ENCODE measurements around the gene DRD4.

Gene DRD4

GRCh38 chr11:610146-610801 is 26.8 kb upstream of the DRD4 start:
- Histone ChIP-seq H3K27me3 (ENCODE audit: insufficient read depth, low read length) (no peaks in the 10 kb centered on the region), H3K36me3 (ENCODE audit: control insufficient read depth in 1 of 2, insufficient read depth in 2 of 2, low read length in 2 of 2) (peaks cover 89% of the 10 kb centered on the region in 2 experiments), H3K27ac (ENCODE audit: low read depth, low read length) (no peak overlapping the region), H3K4me2 (ENCODE audit: low read length) (no peak overlapping the region), H3K14ac (ENCODE audit: low read length) (no peak overlapping the region), H3K18ac (ENCODE audit: low read length) (no peak overlapping the region), H2BK12ac (ENCODE audit: low read length) (no peak overlapping the region), H3K4me1 (ENCODE audit: control insufficient read depth in 1 of 2, insufficient read depth in 2 of 2, low read length in 2 of 2) (peaks cover 9 to 13% of the 10 kb centered on the region in 2 experiments), H2AFZ (ENCODE audit: insufficient read depth, low read length, poor library complexity) (no peak overlapping the region), H2BK5ac (ENCODE audit: low read depth, low read length, poor library complexity) (no peak overlapping the region), H3K9me3 (ENCODE audit: insufficient read depth, low read depth, low read length) (no peaks in the 10 kb centered on the region), H3K4me3 (ENCODE audit: low read depth, low read length) (no peak overlapping the region), H4K8ac (ENCODE audit: low read depth, low read length) (no peak overlapping the region), H3K4ac (ENCODE audit: low read depth, low read length) (no peak overlapping the region), H3K79me2 (ENCODE audit: control insufficient read depth, insufficient read depth, low read length, poor library complexity) (no peaks in the 10 kb centered on the region), H2BK120ac (ENCODE audit: insufficient read depth, low read length, poor library complexity) (no peak overlapping the region), H2AK5ac (ENCODE audit: low read length) (no peak overlapping the region), H4K12ac (ENCODE audit: low read depth, low read length) (no peak overlapping the region), H3K9ac (ENCODE audit: low read length) (no peak overlapping the region), H3K23ac (ENCODE audit: low read length) (no peak overlapping the region), H4K91ac (ENCODE audit: low read depth, low read length) (no peak overlapping the region), H3K79me1 (ENCODE audit: low read length) (no peaks in the 10 kb centered on the region)
- no peak for DNase-seq
- WGBS (ENCODE audit: extremely low coverage, insufficient coverage, insufficient read length) = no CpG with 5 or more reads among the region's 18 CpGs

DNA sequence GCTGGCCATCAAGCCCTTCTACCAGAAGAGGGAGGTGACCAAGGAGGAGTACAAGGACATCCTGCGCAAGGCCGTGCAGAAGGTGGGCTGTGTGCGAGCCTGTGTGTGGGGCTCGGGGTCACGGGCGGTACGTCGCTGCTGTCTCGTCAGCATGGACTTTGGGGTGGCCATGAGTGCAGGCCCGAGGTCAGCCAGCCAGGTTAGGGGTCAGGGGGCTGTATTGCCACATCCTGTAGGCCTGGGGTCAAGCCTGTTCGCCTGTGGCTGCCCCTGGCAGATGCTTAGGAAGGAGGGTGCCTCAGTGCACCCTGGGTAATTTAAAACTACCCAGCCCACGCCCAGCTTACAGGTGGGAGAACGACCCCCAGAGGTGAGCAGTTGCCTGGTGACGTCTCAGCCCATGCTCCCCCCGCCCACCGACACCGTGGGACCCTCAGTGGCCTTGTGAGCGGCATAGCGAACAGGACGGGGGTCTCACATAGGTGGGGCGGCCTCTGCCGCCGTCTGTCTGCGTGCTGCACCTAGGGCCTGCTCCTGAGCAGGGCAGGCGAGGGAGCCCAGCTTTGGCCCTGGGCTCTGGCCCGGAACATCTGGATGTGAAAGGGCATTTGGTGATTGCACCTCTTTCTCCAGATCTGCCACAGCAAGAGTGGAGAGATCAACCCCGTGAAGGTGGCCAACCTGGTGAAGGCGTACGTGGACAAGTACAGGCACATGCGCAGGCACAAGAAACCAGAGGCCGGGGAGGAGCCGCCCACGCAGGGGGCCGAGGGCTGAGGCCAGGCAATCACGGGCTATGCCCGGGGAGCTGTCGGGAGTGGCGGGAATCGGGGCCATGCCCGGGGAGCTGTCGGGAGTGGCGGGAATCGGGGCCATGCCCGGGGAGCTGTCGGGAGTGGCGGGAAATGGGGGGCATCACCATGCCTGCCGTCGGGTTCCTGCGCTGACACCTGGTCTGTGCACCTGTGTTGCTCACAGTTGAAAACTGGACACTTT is 25.8 kb upstream of the DRD4 start:
- no peak overlapping the region for H3K4me3 ChIP-seq (ENCODE audit: low read depth, low read length)
- H3K36me3 ChIP-seq (ENCODE audit: control insufficient read depth in 1 of 2, insufficient read depth in 2 of 2, low read length in 2 of 2) = peaks cover 78 to 79% of the 10 kb centered on the region in 2 experiments
- H3K79me1 ChIP-seq (ENCODE audit: low read length) = peaks cover 2% of the 10 kb centered on the region
- no peaks in the 10 kb centered on the region for H3K79me2 ChIP-seq (ENCODE audit: control insufficient read depth, insufficient read depth, low read length, poor library complexity)
- peaks cover 9 to 17% of the 10 kb centered on the region in 2 experiments for H3K4me1 ChIP-seq (ENCODE audit: control insufficient read depth in 1 of 2, insufficient read depth in 2 of 2, low read length in 2 of 2)
- H4K91ac ChIP-seq (ENCODE audit: low read depth, low read length) = no peak overlapping the region
- H3K14ac ChIP-seq (ENCODE audit: low read length) = no peak overlapping the region
- H3K23ac ChIP-seq (ENCODE audit: low read length) = no peak overlapping the region
- H2BK5ac ChIP-seq (ENCODE audit: low read depth, low read length, poor library complexity) = no peak overlapping the region
- H3K18ac ChIP-seq (ENCODE audit: low read length) = no peak overlapping the region
- H3K9me3 ChIP-seq (ENCODE audit: insufficient read depth, low read depth, low read length) = no peaks in the 10 kb centered on the region
- no peak overlapping the region for H4K8ac ChIP-seq (ENCODE audit: low read depth, low read length)
- no peak overlapping the region for H2BK12ac ChIP-seq (ENCODE audit: low read length)
- no peak overlapping the region for H3K4ac ChIP-seq (ENCODE audit: low read depth, low read length)
- no CpG with 5 or more reads among the region's 49 CpGs for WGBS (ENCODE audit: extremely low coverage, insufficient coverage, insufficient read length)
- no peak overlapping the region for H2AFZ ChIP-seq (ENCODE audit: insufficient read depth, low read length, poor library complexity)
- no peak for DNase-seq
- H4K12ac ChIP-seq (ENCODE audit: low read depth, low read length) = no peak overlapping the region
- H2BK120ac ChIP-seq (ENCODE audit: insufficient read depth, low read length, poor library complexity) = no peak overlapping the region
- no peak overlapping the region for H3K4me2 ChIP-seq (ENCODE audit: low read length)
- no peaks in the 10 kb centered on the region for H3K27me3 ChIP-seq (ENCODE audit: insufficient read depth, low read length)
- no peak overlapping the region for H3K9ac ChIP-seq (ENCODE audit: low read length)
- no peak overlapping the region for H3K27ac ChIP-seq (ENCODE audit: low read depth, low read length)
- no peak overlapping the region for H2AK5ac ChIP-seq (ENCODE audit: low read length)

GRCh38 chr11:612201-612960 is 24.7 kb upstream of the DRD4 start:
- no peak overlapping the region for H3K4me2 ChIP-seq (ENCODE audit: low read length)

DNA sequence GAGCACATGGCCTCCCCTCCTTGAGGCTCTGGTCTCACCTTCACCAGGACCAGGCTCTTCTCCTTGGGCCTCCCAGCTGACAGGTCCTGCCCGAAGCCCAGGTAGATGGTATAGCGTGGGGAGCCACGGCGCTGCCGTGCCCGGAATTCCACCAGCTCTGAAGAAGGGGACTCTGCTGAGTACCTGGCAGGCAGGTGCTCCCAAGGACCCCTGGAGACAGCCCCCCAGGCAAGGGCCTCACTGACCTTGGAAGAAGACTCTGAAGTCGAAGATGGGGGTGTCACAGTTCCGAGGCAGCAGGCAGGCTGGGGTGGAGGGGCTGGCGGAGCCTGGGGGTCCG is 24.1 kb upstream of the DRD4 start:
- Histone ChIP-seq H3K4me1 (ENCODE audit: control insufficient read depth in 1 of 2, insufficient read depth in 2 of 2, low read length in 2 of 2) (peaks cover 9 to 17% of the 10 kb centered on the region in 2 experiments), H2AFZ (ENCODE audit: insufficient read depth, low read length, poor library complexity) (no peak overlapping the region), H3K79me2 (ENCODE audit: control insufficient read depth, insufficient read depth, low read length, poor library complexity) (no peaks in the 10 kb centered on the region), H4K12ac (ENCODE audit: low read depth, low read length) (no peak overlapping the region), H4K91ac (ENCODE audit: low read depth, low read length) (no peak overlapping the region), H3K4me2 (ENCODE audit: low read length) (no peak overlapping the region), H3K14ac (ENCODE audit: low read length) (no peak overlapping the region), H3K36me3 (ENCODE audit: control insufficient read depth in 1 of 2, insufficient read depth in 2 of 2, low read length in 2 of 2) (peaks cover 66% of the 10 kb centered on the region in 2 experiments), H3K27ac (ENCODE audit: low read depth, low read length) (no peak overlapping the region), H2BK12ac (ENCODE audit: low read length) (no peak overlapping the region), H3K23ac (ENCODE audit: low read length) (no peak overlapping the region), H3K9me3 (ENCODE audit: insufficient read depth, low read depth, low read length) (peaks cover 1% of the 10 kb centered on the region), H3K4ac (ENCODE audit: low read depth, low read length) (no peak overlapping the region), H2AK5ac (ENCODE audit: low read length) (no peak overlapping the region), H3K27me3 (ENCODE audit: insufficient read depth, low read length) (no peaks in the 10 kb centered on the region), H2BK120ac (ENCODE audit: insufficient read depth, low read length, poor library complexity) (no peak overlapping the region), H2BK5ac (ENCODE audit: low read depth, low read length, poor library complexity) (no peak overlapping the region), H4K8ac (ENCODE audit: low read depth, low read length) (no peak overlapping the region), H3K4me3 (ENCODE audit: low read depth, low read length) (no peak overlapping the region), H3K9ac (ENCODE audit: low read length) (no peak overlapping the region), H3K18ac (ENCODE audit: low read length) (no peak overlapping the region), H3K79me1 (ENCODE audit: low read length) (peaks cover 2% of the 10 kb centered on the region)
- no CpG with 5 or more reads among the region's 10 CpGs for WGBS (ENCODE audit: extremely low coverage, insufficient coverage, insufficient read length)
- DNase-seq = no peak

More at GRCh38 chr11:612201-612960, 24.7 kb upstream of the DRD4 start:
- peaks cover 9 to 17% of the 10 kb centered on the region in 2 experiments for H3K4me1 ChIP-seq (ENCODE audit: control insufficient read depth in 1 of 2, insufficient read depth in 2 of 2, low read length in 2 of 2)
- H3K23ac ChIP-seq (ENCODE audit: low read length) = no peak overlapping the region
- H3K27ac ChIP-seq (ENCODE audit: low read depth, low read length) = no peak overlapping the region
- no peak overlapping the region for H3K4ac ChIP-seq (ENCODE audit: low read depth, low read length)
- H4K8ac ChIP-seq (ENCODE audit: low read depth, low read length) = no peak overlapping the region
- peak; percentile 48 to 74 for DNase-seq
- peaks cover 68 to 70% of the 10 kb centered on the region in 2 experiments for H3K36me3 ChIP-seq (ENCODE audit: control insufficient read depth in 1 of 2, insufficient read depth in 2 of 2, low read length in 2 of 2)
- H3K9ac ChIP-seq (ENCODE audit: low read length) = no peak overlapping the region
- H3K18ac ChIP-seq (ENCODE audit: low read length) = no peak overlapping the region
- H4K91ac ChIP-seq (ENCODE audit: low read depth, low read length) = no peak overlapping the region
- H3K79me1 ChIP-seq (ENCODE audit: low read length) = peaks cover 2% of the 10 kb centered on the region
- H3K79me2 ChIP-seq (ENCODE audit: control insufficient read depth, insufficient read depth, low read length, poor library complexity) = no peaks in the 10 kb centered on the region
- no peak overlapping the region for H2BK12ac ChIP-seq (ENCODE audit: low read length)
- no peak overlapping the region for H2BK5ac ChIP-seq (ENCODE audit: low read depth, low read length, poor library complexity)
- H3K9me3 ChIP-seq (ENCODE audit: insufficient read depth, low read depth, low read length) = peaks cover 1% of the 10 kb centered on the region
- no peaks in the 10 kb centered on the region for H3K27me3 ChIP-seq (ENCODE audit: insufficient read depth, low read length)
- H3K4me3 ChIP-seq (ENCODE audit: low read depth, low read length) = no peak overlapping the region
- H2BK120ac ChIP-seq (ENCODE audit: insufficient read depth, low read length, poor library complexity) = no peak overlapping the region
- no peak overlapping the region for H3K14ac ChIP-seq (ENCODE audit: low read length)
- no peak overlapping the region for H4K12ac ChIP-seq (ENCODE audit: low read depth, low read length)
- no CpG with 5 or more reads among the region's 27 CpGs for WGBS (ENCODE audit: extremely low coverage, insufficient coverage, insufficient read length)
- H2AK5ac ChIP-seq (ENCODE audit: low read length) = no peak overlapping the region
- no peak overlapping the region for H2AFZ ChIP-seq (ENCODE audit: insufficient read depth, low read length, poor library complexity)
